ENCODE results near the gene BRSK2. TPM values are rescaled to one million over a fixed set of nuclear protein-coding genes. Genes with fewer than 3 reads are reported as not detected.

BRSK2 gene
- total RNA-seq, 1 donor from 2014 or later = 0.39 TPM

GRCh38 chr11:1511937-1512496, 122.3 kb downstream of the BRSK2 start:
- no peak for DNase-seq (ENCODE audit: low read depth in 2 of 2)

Other genes starting within 250 kb of the BRSK2 start
- not detected in 2 replicates for gene MUC5AC, start 232.0 kb upstream of the BRSK2 start, total RNA-seq
- not detected in 2 replicates for gene MUC5B, start 166.9 kb upstream of the BRSK2 start, total RNA-seq
- gene TOLLIP, start 80.3 kb upstream of the BRSK2 start, total RNA-seq = 16.6 and 34.5 TPM in 2 replicates
- 42.2 and 52.2 TPM in 2 replicates for gene MOB2, start 96.8 kb downstream of the BRSK2 start, total RNA-seq
- gene DUSP8, start 182.3 kb downstream of the BRSK2 start, total RNA-seq = 0.26 and 0.76 TPM in 2 replicates
- not detected in 2 replicates for gene KRTAP5-1, start 195.3 kb downstream of the BRSK2 start, total RNA-seq
- not detected in 2 replicates for gene KRTAP5-2, start 208.4 kb downstream of the BRSK2 start, total RNA-seq
- not detected in 2 replicates for gene KRTAP5-3, start 218.5 kb downstream of the BRSK2 start, total RNA-seq
- gene KRTAP5-4, start 232.2 kb downstream of the BRSK2 start, total RNA-seq = not detected in 2 replicates
- gene KRTAP5-5, start 239.8 kb downstream of the BRSK2 start, total RNA-seq = not detected in 2 replicates

All from dermis microvascular lymphatic vessel endothelial cell (primary cell).